ENCODE data around the gene HS2ST1.

- TF ChIP-seq POLR2A (IDR thresholded peaks at IDR 0.05) (no peak), POLR2AphosphoS5 (IDR thresholded peaks at IDR 0.05) (no peak)
These were observed 143.9 kb downstream of the HS2ST1 start for GRCh38 chr1:87058343-87058649.
